Endothelial cell of umbilical vein (primary cell): Measurements from ENCODE around the gene KCNRG. TPM values are rescaled to one million over a fixed set of nuclear protein-coding genes. Genes with fewer than 3 reads are reported as not detected.
"Not testable (repeated sequence)": the region's sequence is repeated elsewhere in the genome, so short reads cannot be mapped to it uniquely, and the experiment has no call there.

Experiments
- BruUV-seq: library from RNA; stranded (reverse); fragments of 400-500 nt; replicated peaks from 2 replicates; lab custom pipeline; 2021; lab: Mats Ljungman, UMichigan
- CTCF ChIA-PET: fragments of 300-600, 350-600 bp; sonication (Branson Sonifier 250); formaldehyde crosslinking; loops from one replicate; lab custom pipeline; 2021; ENCODE audit warnings: antibody characterized with exemption, inconsistent platforms; lab: Charles Lee
- POLR2A ChIA-PET: fragments of 300-600, 350-600 bp; sonication (Branson Sonifier 250); formaldehyde crosslinking; loops from one replicate; lab custom pipeline; 2021; ENCODE audit warnings: antibody characterized with exemption, inconsistent platforms; lab: Charles Lee
- DNase-seq: peaks from one replicate; pipeline ENCODE4 v3.0.0-alpha.2; 2011; ENCODE audit warnings: low read depth, low spot score
- FAIRE-seq: peaks from 2 replicates; lab custom pipeline; 2011; peaks lifted over from hg19 to GRCh38; lab: Jason Lieb, UNC
- H2AFZ ChIP-seq: 2 replicates; pipeline ENCODE4 v1.6.0; 2012; ENCODE audit warnings: low read depth, low read length, control low read depth, inconsistent platforms
- H3K27ac ChIP-seq: 2 replicates; pipeline ENCODE4 v1.5.1; 2011; ENCODE audit warnings: low read depth, mild to moderate bottlenecking, control low read depth, low read length, moderate library complexity; ENCODE audit not compliant: insufficient read depth
- H3K27me3 ChIP-seq, 2 experiments: 2 replicates each; pipeline versions ENCODE4 v1.6.0 to v1.6.1; 2011; ENCODE audit warnings: low read length in 2 of 2, mixed read lengths in 1 of 2; ENCODE audit not compliant: control insufficient read depth in 2 of 2, insufficient read depth in 2 of 2
- H3K36me3 ChIP-seq, 2 experiments: 2 replicates in 1 of 2; 3 replicates in 1 of 2; pipeline ENCODE4 v1.5.1; 2011; ENCODE audit warnings: low read length in 2 of 2, mild to moderate bottlenecking in 1 of 2, moderate library complexity in 1 of 2; ENCODE audit not compliant: control insufficient read depth in 2 of 2, insufficient read depth in 2 of 2; ENCODE audit errors: extremely low read depth in 1 of 2
- H3K4me1 ChIP-seq: 3 replicates; pipeline ENCODE4 v1.5.1; 2011; ENCODE audit warnings: mild to moderate bottlenecking, low read length; ENCODE audit not compliant: control insufficient read depth, insufficient read depth; ENCODE audit errors: extremely low read depth
- H3K4me2 ChIP-seq: 2 replicates; pipeline ENCODE4 v1.6.1; 2011; ENCODE audit warnings: low read length, control low read depth, mixed read lengths; ENCODE audit not compliant: insufficient read depth
- H3K4me3 ChIP-seq, 3 experiments: fragments of 200-600 bp in 1 of 3; sonication (generic), shearing (Covaris generic) in 1 of 3; replicated peaks in 1 of 3; 2 replicates each; pipeline ENCODE4 v1.5.1; 2011 to 2016; ENCODE audit warnings: control low read depth in 3 of 3, low read length in 3 of 3, mild to moderate bottlenecking in 2 of 3, inconsistent platforms in 1 of 3, low read depth in 1 of 3, moderate library complexity in 1 of 3; ENCODE audit not compliant: insufficient read depth in 1 of 3
- H3K79me2 ChIP-seq: 2 replicates; pipeline ENCODE4 v1.6.0; 2012; ENCODE audit warnings: low read length, inconsistent platforms; ENCODE audit not compliant: control insufficient read depth, insufficient read depth
- H3K9ac ChIP-seq: replicated peaks from 2 replicates; pipeline ENCODE3; 2011; ENCODE audit warnings: low read length, control low read depth; ENCODE audit not compliant: insufficient read depth; ENCODE audit errors: extremely low read depth
- H3K9me1 ChIP-seq: replicated peaks from 3 replicates; pipeline ENCODE4 v1.6.0; 2011; ENCODE audit warnings: mild to moderate bottlenecking, low read length; ENCODE audit not compliant: control insufficient read depth, insufficient read depth; ENCODE audit errors: extremely low read depth
- H3K9me3 ChIP-seq: replicated peaks from 2 replicates; pipeline ENCODE4 v1.5.1; 2012; ENCODE audit warnings: low read length, inconsistent platforms; ENCODE audit not compliant: control insufficient read depth, insufficient read depth
- H4K20me1 ChIP-seq: replicated peaks from 2 replicates; pipeline ENCODE3; 2011; ENCODE audit warnings: mild to moderate bottlenecking, low read length; ENCODE audit not compliant: control insufficient read depth, insufficient read depth; ENCODE audit errors: extremely low read depth
- EZH2 ChIP-seq: IDR thresholded peaks from 2 replicates; pipeline ENCODE4 v1.6.1; 2012; ENCODE audit warnings: borderline replicate concordance, low read depth, mild to moderate bottlenecking, moderate library complexity, low read length, inconsistent platforms; ENCODE audit not compliant: severe bottlenecking
- FOS ChIP-seq: IDR thresholded peaks from 2 replicates; pipeline ENCODE4 v1.6.1; 2011; ENCODE audit warnings: mild to moderate bottlenecking, low read length, moderate library complexity, borderline replicate concordance; ENCODE audit not compliant: insufficient read depth
- GATA2 ChIP-seq: IDR thresholded peaks from 2 replicates; pipeline ENCODE4 v1.7.0; 2011; ENCODE audit warnings: low read depth, mild to moderate bottlenecking, moderate library complexity, mixed read lengths, low read length; ENCODE audit not compliant: insufficient read length, insufficient read depth
- JUN ChIP-seq: IDR thresholded peaks from 2 replicates; pipeline ENCODE4 v1.6.1; 2011; ENCODE audit warnings: borderline replicate concordance, low read depth; ENCODE audit not compliant: insufficient read length, insufficient read depth
- MYC ChIP-seq: IDR thresholded peaks from one replicate; pipeline ENCODE4 v1.6.1; 2011; ENCODE audit warnings: mild to moderate bottlenecking, low read depth, low read length
- POLR2A ChIP-seq: IDR thresholded peaks from 2 replicates; pipeline ENCODE4 v1.6.1; 2012; ENCODE audit warnings: low read depth, mild to moderate bottlenecking, control low read depth, low read length
- POLR2AphosphoS5 ChIP-seq: IDR thresholded peaks from 2 replicates; pipeline ENCODE4 v1.6.1; 2012; ENCODE audit warnings: low read depth, mild to moderate bottlenecking, control low read depth, low read length, moderate library complexity; ENCODE audit not compliant: insufficient read depth
- dilution Hi-C: fragments of 300-500 bp; cut with MboI; formaldehyde crosslinking; loops from one replicate; pipeline ENCODE4 v1.15.0; 2019; ENCODE audit warnings: low sequenced_read_pairs; ENCODE audit not compliant: extremely low pct_ligation_motif_present
- intact Hi-C: fragments of 100-400 bp; cut with micrococcal nuclease; formaldehyde crosslinking; loops from one replicate; pipeline ENCODE4 v1.10.0; 2022
- polyA plus RNA-seq, 4 experiments: library from polyadenylated mRNA; depleted of rRNA in 3 of 4; stranded (reverse) in 3 of 4; unstranded in 1 of 4; fragments of >200 nt; gene quantifications; 2 replicates each; pipeline versions ENCODE4 v1.2.1 to v1.2.3, GENCODE V29; 2011 to 2012; ENCODE audit warnings: missing spikeins in 1 of 4
- total RNA-seq: library from RNA; stranded (reverse); gene quantifications from 2 replicates; pipeline ENCODE4 v1.2.3, GENCODE V29; 2021
- TF ChIP-seq, protein P1 (sequence below), 2 donors: IDR thresholded peaks; 1 replicate in 1 of 2; 2 replicates in 1 of 2; pipeline ENCODE4 v1.5.1; 2011; ENCODE audit warnings: low read length in 2 of 2, mild to moderate bottlenecking in 2 of 2, moderate library complexity in 2 of 2, control low read depth in 1 of 2, inconsistent platforms in 1 of 2, low read depth in 1 of 2; ENCODE audit not compliant: insufficient read depth in 1 of 2; ENCODE audit errors: extremely low read depth in 1 of 2
- TF ChIP-seq, protein P2 (sequence below): IDR thresholded peaks from 2 replicates; pipeline ENCODE4 v1.6.1; 2011; ENCODE audit not compliant: insufficient read depth, insufficient read length

KCNRG gene
- total and polyA plus RNA-seq, 2 donors (not counting 3 experiments of a cell fraction or from before 2014, with no cell fraction given) = 0.86 to 1.3 TPM

DNA sequence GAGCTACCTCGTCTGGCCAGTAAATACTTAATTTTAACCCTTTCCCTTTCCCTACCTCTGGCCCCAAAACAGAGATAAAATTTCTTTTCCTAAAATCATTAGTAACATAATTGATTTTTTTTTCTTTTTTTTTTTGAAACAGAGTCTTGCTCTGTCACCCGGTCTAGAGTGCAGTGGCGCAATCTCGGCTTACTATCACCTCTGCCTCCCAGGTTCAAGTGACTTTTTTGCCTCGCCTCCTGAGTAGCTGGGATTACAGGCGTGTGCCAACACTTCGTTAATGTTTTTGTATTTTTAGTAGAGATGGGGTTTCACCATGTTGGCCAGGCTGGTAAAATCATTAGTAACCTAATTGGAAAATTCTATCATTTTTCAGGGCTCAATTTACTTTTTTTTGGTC lies 28.8 kb upstream of the KCNRG start:
- BruUV-seq = no TSS peak
- Histone ChIP-seq H3K79me2 (no peaks in the 10 kb centered on the region), H3K4me3 (no peak overlapping the region), H3K27me3 (no peaks in the 10 kb centered on the region), H3K9me3 (no peaks in the 10 kb centered on the region), H4K20me1 (no peaks in the 10 kb centered on the region), H3K27ac (no peak overlapping the region), H3K4me2 (no peak overlapping the region), H3K4me1 (no peaks in the 10 kb centered on the region), H3K9ac (no peak overlapping the region), H2AFZ (no peak overlapping the region), H3K36me3 (no peaks in the 10 kb centered on the region), H3K9me1 (no peaks in the 10 kb centered on the region)
- intact Hi-C loops (no loop called here), dilution Hi-C loops (no loop called here)
- no peak for DNase-seq
- POLR2A ChIA-PET = no interaction called here
- CTCF ChIA-PET = interaction anchor here (1.2 kb wide), 1 partner anchor 10 kb away, joined by 3 read pairs; no protein-coding TSS in a partner anchor
- no peak for FAIRE-seq
- TF ChIP-seq POLR2AphosphoS5 = no peak
- TF ChIP-seq POLR2A = no peak
- TF ChIP-seq, protein P1, sequence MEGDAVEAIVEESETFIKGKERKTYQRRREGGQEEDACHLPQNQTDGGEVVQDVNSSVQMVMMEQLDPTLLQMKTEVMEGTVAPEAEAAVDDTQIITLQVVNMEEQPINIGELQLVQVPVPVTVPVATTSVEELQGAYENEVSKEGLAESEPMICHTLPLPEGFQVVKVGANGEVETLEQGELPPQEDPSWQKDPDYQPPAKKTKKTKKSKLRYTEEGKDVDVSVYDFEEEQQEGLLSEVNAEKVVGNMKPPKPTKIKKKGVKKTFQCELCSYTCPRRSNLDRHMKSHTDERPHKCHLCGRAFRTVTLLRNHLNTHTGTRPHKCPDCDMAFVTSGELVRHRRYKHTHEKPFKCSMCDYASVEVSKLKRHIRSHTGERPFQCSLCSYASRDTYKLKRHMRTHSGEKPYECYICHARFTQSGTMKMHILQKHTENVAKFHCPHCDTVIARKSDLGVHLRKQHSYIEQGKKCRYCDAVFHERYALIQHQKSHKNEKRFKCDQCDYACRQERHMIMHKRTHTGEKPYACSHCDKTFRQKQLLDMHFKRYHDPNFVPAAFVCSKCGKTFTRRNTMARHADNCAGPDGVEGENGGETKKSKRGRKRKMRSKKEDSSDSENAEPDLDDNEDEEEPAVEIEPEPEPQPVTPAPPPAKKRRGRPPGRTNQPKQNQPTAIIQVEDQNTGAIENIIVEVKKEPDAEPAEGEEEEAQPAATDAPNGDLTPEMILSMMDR (IDR thresholded peaks at IDR 0.05; ENCODE audit: extremely low read depth in 1 of 2, insufficient read depth in 1 of 2, low read depth in 1 of 2, low read length in 2 of 2) = no peak
- no peak for TF ChIP-seq EZH2
- no peak for TF ChIP-seq JUN
- no peak for TF ChIP-seq MYC
- TF ChIP-seq FOS = no peak
- no peak for TF ChIP-seq GATA2
- TF ChIP-seq, protein P2, sequence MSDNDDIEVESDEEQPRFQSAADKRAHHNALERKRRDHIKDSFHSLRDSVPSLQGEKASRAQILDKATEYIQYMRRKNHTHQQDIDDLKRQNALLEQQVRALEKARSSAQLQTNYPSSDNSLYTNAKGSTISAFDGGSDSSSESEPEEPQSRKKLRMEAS = no peak

DNA sequence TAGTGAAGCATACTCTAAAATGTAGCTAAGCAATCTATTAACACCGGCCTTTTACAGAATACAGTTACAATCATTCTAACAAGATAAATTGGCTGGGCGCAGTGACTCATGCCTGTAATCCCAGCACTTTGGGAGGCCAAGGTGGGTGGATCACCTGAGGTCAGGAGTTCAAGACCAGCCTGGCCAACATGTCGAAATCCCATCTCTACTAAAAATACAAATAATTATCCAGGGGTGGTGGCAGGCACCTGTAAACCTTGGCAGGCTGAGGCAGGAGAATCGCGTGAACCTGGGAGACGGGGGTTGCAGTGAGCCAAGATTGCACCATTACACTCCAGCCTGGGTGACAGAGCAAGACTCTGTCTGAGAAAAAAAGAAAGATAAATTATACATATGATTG lies 24.6 kb upstream of the KCNRG start:
- H3K79me2 ChIP-seq, FAIRE-seq, dilution Hi-C loops, H3K4me2 ChIP-seq, H3K36me3 ChIP-seq, H3K9me3 ChIP-seq, H3K9ac ChIP-seq, H3K27ac ChIP-seq, H3K27me3 ChIP-seq, H2AFZ ChIP-seq, H3K4me3 ChIP-seq, DNase-seq, POLR2A ChIA-PET, BruUV-seq, H4K20me1 ChIP-seq, H3K9me1 ChIP-seq, H3K4me1 ChIP-seq: not testable (repeated sequence)
- intact Hi-C loops = loop anchor here (10.0 kb wide), 1 partner anchor 694 kb away; no protein-coding TSS in a partner anchor
- CTCF ChIA-PET = interaction anchor here (3.5 kb wide), 1 partner anchor 14 kb away, joined by 17 read pairs; no protein-coding TSS in a partner anchor
